Measurements from ENCODE around the gene USP9Y.

The USP9Y gene
- long read RNA-seq = 0 reads

- H3K27me3 ChIP-seq (ENCODE audit: insufficient read depth, poor library complexity, severe bottlenecking) = no peaks in the 10 kb centered on the region
- no peak for DNase-seq (ENCODE audit: low read depth in 1 of 2, low spot score in 1 of 2)
- H3K27ac ChIP-seq (replicated peaks) = no peak within 1 kb of the TSS
Observed at GRCh38 chrY:12701181-12701695, at the start of gene USP9Y. Gene USP9Y, plus strand, starts transcription at chrY:12701231. Its CDS starts 8,217 bp downstream, at chrY:12709448.

GRCh38 chrY:12651621-12652036 is 49.4 kb upstream of the USP9Y start:
- Histone ChIP-seq H3K27ac (replicated peaks) (no peak overlapping the region), H3K27me3 (ENCODE audit: insufficient read depth, poor library complexity, severe bottlenecking) (no peaks in the 10 kb centered on the region), H3K4me3 (replicated peaks; ENCODE audit: insufficient read depth, low read length) (no peak overlapping the region)
- DNase-seq (ENCODE audit: low read depth in 1 of 2, low spot score in 1 of 2) = no peak
- TF ChIP-seq SPI1 (IDR thresholded peaks at IDR 0.05; ENCODE audit: borderline replicate concordance, low read depth) (no peak), CTCF (IDR thresholded peaks at IDR 0.05; ENCODE audit: insufficient read depth, low read length) (no peak), POLR2AphosphoS5 (IDR thresholded peaks at IDR 0.05; ENCODE audit: low read depth) (no peak), GABPA (IDR thresholded peaks at IDR 0.05; ENCODE audit: low read depth) (no peak), REST (IDR thresholded peaks at IDR 0.05; ENCODE audit: insufficient replicate concordance, low read depth) (no peak)

More at GRCh38 chrY:12701181-12701695, at the start of gene USP9Y:
- no peak for TF ChIP-seq CTCF (IDR thresholded peaks at IDR 0.05; ENCODE audit: insufficient read depth, low read length)
- TF ChIP-seq SPI1 (IDR thresholded peaks at IDR 0.05; ENCODE audit: borderline replicate concordance, low read depth) = no peak
- TF ChIP-seq POLR2AphosphoS5 (IDR thresholded peaks at IDR 0.05; ENCODE audit: low read depth) = no peak
- TF ChIP-seq GABPA (IDR thresholded peaks at IDR 0.05; ENCODE audit: low read depth) = no peak
- TF ChIP-seq REST (IDR thresholded peaks at IDR 0.05; ENCODE audit: insufficient replicate concordance, low read depth) = no peak
- H3K4me3 ChIP-seq (replicated peaks; ENCODE audit: insufficient read depth, low read length) = no peak within 1 kb of the TSS

- TF ChIP-seq CTCF (IDR thresholded peaks at IDR 0.05; ENCODE audit: insufficient read depth, low read length) (no peak), REST (IDR thresholded peaks at IDR 0.05; ENCODE audit: insufficient replicate concordance, low read depth) (no peak), GABPA (IDR thresholded peaks at IDR 0.05; ENCODE audit: low read depth) (no peak), SPI1 (IDR thresholded peaks at IDR 0.05; ENCODE audit: borderline replicate concordance, low read depth) (no peak), POLR2AphosphoS5 (IDR thresholded peaks at IDR 0.05; ENCODE audit: low read depth) (no peak)
- no peak overlapping the region for H3K4me3 ChIP-seq (replicated peaks; ENCODE audit: insufficient read depth, low read length)
- H3K27me3 ChIP-seq (ENCODE audit: insufficient read depth, poor library complexity, severe bottlenecking) = no peaks in the 10 kb centered on the region
- no peak for DNase-seq (ENCODE audit: low read depth in 1 of 2, low spot score in 1 of 2)
- no peak overlapping the region for H3K27ac ChIP-seq (replicated peaks)
Observed at GRCh38 chrY:12661745-12662681, 39.0 kb upstream of the USP9Y start.
